Peyer's patch (tissue), 4 donors: ENCODE results near the gene HOXB13.

Source experiments
- POLR2A ChIP-seq, 2 donors: fragments of 450-650 bp; IDR thresholded peaks; one replicate each; pipeline ENCODE4 v1.5.1; 2017; ENCODE audit warnings: antibody characterized with exemption in 2 of 2, mild to moderate bottlenecking in 2 of 2, moderate library complexity in 2 of 2
- TF ChIP-seq, protein P1 (sequence below), 6 experiments: fragments of 450-650 bp in 4 of 6; fragments of 200-600 bp in 2 of 6; sonication (generic) in 1 of 6; IDR thresholded peaks; one replicate each; pipeline ENCODE4 v1.5.1; 2017 to 2019; ENCODE audit warnings: antibody characterized with exemption in 6 of 6, mild to moderate bottlenecking in 3 of 6, moderate library complexity in 1 of 6

DNA sequence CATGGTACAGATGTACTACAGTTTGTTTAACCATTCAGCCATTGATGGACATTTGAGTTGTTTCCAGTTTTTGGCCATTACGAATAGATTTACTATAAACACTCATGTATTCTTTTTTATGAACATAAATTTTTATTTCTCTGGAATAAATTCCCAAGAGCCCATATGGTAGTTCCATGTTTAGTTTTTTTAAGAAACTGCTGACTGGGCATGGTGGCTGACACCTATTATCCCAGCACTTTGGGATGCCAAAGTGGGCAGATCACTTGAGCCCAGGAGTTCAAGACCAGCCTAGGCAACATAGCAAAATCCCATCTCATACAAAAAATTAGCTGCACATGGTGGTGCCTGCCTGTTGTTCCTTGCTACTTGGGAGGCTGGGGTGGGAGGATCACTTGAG lies 36.5 kb downstream of the HOXB13 start:
- TF ChIP-seq, protein P1, sequence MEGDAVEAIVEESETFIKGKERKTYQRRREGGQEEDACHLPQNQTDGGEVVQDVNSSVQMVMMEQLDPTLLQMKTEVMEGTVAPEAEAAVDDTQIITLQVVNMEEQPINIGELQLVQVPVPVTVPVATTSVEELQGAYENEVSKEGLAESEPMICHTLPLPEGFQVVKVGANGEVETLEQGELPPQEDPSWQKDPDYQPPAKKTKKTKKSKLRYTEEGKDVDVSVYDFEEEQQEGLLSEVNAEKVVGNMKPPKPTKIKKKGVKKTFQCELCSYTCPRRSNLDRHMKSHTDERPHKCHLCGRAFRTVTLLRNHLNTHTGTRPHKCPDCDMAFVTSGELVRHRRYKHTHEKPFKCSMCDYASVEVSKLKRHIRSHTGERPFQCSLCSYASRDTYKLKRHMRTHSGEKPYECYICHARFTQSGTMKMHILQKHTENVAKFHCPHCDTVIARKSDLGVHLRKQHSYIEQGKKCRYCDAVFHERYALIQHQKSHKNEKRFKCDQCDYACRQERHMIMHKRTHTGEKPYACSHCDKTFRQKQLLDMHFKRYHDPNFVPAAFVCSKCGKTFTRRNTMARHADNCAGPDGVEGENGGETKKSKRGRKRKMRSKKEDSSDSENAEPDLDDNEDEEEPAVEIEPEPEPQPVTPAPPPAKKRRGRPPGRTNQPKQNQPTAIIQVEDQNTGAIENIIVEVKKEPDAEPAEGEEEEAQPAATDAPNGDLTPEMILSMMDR (IDR thresholded peaks at IDR 0.05) = no peak
- no peak for TF ChIP-seq POLR2A (IDR thresholded peaks at IDR 0.05)
